ENCODE results near the gene KCTD15.

DNA sequence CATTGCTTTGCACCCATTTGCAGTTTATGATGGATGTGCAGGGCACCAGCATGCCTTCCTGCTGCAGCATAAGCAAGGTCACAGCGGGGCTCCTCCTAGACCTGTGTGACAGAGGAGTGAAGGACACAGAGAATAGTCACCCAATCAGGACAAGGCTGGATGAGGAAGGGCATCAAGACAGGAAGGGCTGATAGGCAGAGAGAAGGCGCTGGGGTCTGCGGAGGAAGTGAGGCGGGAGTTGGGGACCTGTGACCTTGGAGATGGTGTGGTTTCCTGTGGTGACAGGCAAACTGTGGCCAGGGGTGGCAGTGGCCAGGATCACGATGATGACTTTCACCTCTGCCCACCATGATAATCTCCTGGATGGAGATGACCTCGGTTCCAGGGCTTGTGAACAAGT is 16.4 kb upstream of the KCTD15 start:
- TF ChIP-seq, protein P1, sequence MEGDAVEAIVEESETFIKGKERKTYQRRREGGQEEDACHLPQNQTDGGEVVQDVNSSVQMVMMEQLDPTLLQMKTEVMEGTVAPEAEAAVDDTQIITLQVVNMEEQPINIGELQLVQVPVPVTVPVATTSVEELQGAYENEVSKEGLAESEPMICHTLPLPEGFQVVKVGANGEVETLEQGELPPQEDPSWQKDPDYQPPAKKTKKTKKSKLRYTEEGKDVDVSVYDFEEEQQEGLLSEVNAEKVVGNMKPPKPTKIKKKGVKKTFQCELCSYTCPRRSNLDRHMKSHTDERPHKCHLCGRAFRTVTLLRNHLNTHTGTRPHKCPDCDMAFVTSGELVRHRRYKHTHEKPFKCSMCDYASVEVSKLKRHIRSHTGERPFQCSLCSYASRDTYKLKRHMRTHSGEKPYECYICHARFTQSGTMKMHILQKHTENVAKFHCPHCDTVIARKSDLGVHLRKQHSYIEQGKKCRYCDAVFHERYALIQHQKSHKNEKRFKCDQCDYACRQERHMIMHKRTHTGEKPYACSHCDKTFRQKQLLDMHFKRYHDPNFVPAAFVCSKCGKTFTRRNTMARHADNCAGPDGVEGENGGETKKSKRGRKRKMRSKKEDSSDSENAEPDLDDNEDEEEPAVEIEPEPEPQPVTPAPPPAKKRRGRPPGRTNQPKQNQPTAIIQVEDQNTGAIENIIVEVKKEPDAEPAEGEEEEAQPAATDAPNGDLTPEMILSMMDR (IDR thresholded peaks at IDR 0.05) = no peak
- TF ChIP-seq EP300 (IDR thresholded peaks at IDR 0.05) = no peak

All from tibial nerve (tissue), 4 donors.